Measurements from ENCODE around the gene OAF. TPM values are rescaled to one million over a fixed set of nuclear protein-coding genes. Genes with fewer than 3 reads are reported as not detected.

Gene OAF
- total RNA-seq, 1 experiment from 2014 or later = 32.3 TPM

DNA sequence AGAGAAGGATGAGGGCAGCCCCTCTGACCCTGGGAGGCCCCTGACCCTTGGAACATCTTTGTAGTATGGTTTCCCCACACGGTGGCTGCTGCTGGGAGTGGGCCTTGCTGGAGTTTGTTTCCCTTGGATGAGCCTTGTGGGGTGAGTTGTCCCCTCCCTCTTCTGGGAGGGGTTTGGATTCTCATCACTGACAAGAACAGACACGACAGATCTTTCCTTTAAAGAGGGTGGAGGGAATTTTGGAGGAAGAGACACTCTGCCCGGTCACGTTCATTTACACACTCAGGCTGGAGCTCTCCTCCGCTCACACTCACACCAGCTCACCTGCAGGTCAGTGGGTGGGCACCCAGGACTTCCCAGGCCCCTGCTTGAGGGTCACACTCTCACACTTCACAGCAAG is 60.8 kb downstream of the OAF start:
- no peak for ATAC-seq

GRCh38 chr11:120272303-120272702 is 61.5 kb downstream of the OAF start:
- peaks cover 0 to 12% of the 10 kb centered on the region in 2 experiments; a peak in 2 of 4 replicates for H3K4me1 ChIP-seq (ENCODE audit: control insufficient read depth in 1 of 2, insufficient read depth in 2 of 2, low read length in 2 of 2)
- no peak overlapping the region for H3K27ac ChIP-seq (ENCODE audit: low read depth, low read length)
- no peaks in the 10 kb centered on the region for H3K9me2 ChIP-seq (ENCODE audit: insufficient read depth)
- H2AFZ ChIP-seq (ENCODE audit: low read depth, low read length, poor library complexity, severe bottlenecking) = no peak overlapping the region
- peak overlapping the region; percentile 26; the same call in 1 of the 2 replicates for H3K4me2 ChIP-seq (ENCODE audit: low read length)
- intact Hi-C loops (cut with micrococcal nuclease) = no loop called here
- no TSS peak for BruUV-seq (replicated peaks)
- no peak for DNase-seq (ENCODE audit: low read depth, low spot score)
- H3K9me3 ChIP-seq (ENCODE audit: control insufficient read depth in 1 of 2, insufficient read depth in 1 of 2, low read depth in 1 of 2, low read length in 2 of 2) = no peaks in the 10 kb centered on the region
- no peak overlapping the region for H3K4me3 ChIP-seq (replicated peaks in 1 of 2; ENCODE audit: low read depth in 1 of 2, low read length in 2 of 2)
- H3K27me3 ChIP-seq (ENCODE audit: insufficient read depth, low read length) = peaks cover 17% of the 10 kb centered on the region; the same call in 1 of the 2 replicates
- H3K9ac ChIP-seq (ENCODE audit: low read length) = no peak overlapping the region
- peak; percentile 66 for ATAC-seq
- ChIA-PET POLR2A (no interaction called here), RAD21 (ENCODE audit: low non-redundant PET in 1 of 2, low total read pairs in 2 of 2, uncharacterized antibody in 2 of 2, unreplicated experiment in 2 of 2) (no interaction called here), CTCF (no interaction called here)
- no peaks in the 10 kb centered on the region for H3K36me3 ChIP-seq (ENCODE audit: control insufficient read depth in 1 of 2, insufficient read depth in 2 of 2, low read length in 2 of 2)
- H4K20me1 ChIP-seq (ENCODE audit: insufficient read depth) = no peaks in the 10 kb centered on the region
- H3K79me2 ChIP-seq (ENCODE audit: insufficient read depth, low read length) = no peaks in the 10 kb centered on the region
- TF ChIP-seq POLR2A (IDR thresholded peaks at IDR 0.05; ENCODE audit: borderline replicate concordance, extremely low read depth, insufficient read depth, insufficient read length) = no peak
- 0 out of 2 replicates have a peak, but pooled peaks have one; percentile 18 for TF ChIP-seq SP1 (IDR thresholded peaks at IDR 0.05; ENCODE audit: low read depth)
- TF ChIP-seq ATF3 (IDR thresholded peaks at IDR 0.05) = no peak
- TF ChIP-seq ELF1 (IDR thresholded peaks at IDR 0.05; ENCODE audit: borderline replicate concordance, low read depth) = no peak
- no peak for TF ChIP-seq ZBTB33 (IDR thresholded peaks at IDR 0.05; ENCODE audit: extremely low read depth, insufficient replicate concordance, low read length)
- peak; percentile 71 for TF ChIP-seq FOSL1 (IDR thresholded peaks at IDR 0.05; ENCODE audit: low read depth)
- peak; percentile 43; the same call in 1 of the 2 replicates for TF ChIP-seq CBX3 (IDR thresholded peaks at IDR 0.05; ENCODE audit: low read depth)
- no peak for TF ChIP-seq CTCF (IDR thresholded peaks at IDR 0.05 in 2 of 3, conservative IDR thresholded peaks at IDR 0.05 in 1 of 3; ENCODE audit: borderline replicate concordance in 1 of 3, insufficient read depth in 1 of 3, low read depth in 2 of 3, low read length in 2 of 3)
- TF ChIP-seq EGR1 (IDR thresholded peaks at IDR 0.05; ENCODE audit: low read depth) = no peak
- 0 out of 2 replicates have a peak, but pooled peaks have one; percentile 28 for TF ChIP-seq JUND (IDR thresholded peaks at IDR 0.05)
- no peak for TF ChIP-seq EZH2phosphoT487 (IDR thresholded peaks at IDR 0.05; ENCODE audit: borderline replicate concordance)
- TF ChIP-seq TCF7L2 (IDR thresholded peaks at IDR 0.05; ENCODE audit: borderline replicate concordance, extremely low read depth, insufficient read depth, insufficient read length) = no peak

More for the DNA sequence above, 60.8 kb downstream of the OAF start:
- intact Hi-C loops (cut with micrococcal nuclease) = no loop called here
- Histone ChIP-seq H4K20me1 (ENCODE audit: insufficient read depth) (no peaks in the 10 kb centered on the region), H3K9ac (ENCODE audit: low read length) (no peak overlapping the region), H3K27ac (ENCODE audit: low read depth, low read length) (no peak overlapping the region), H3K4me1 (ENCODE audit: control insufficient read depth in 1 of 2, insufficient read depth in 2 of 2, low read length in 2 of 2) (peaks cover 0 to 12% of the 10 kb centered on the region in 2 experiments; a peak in 2 of 4 replicates), H3K9me2 (ENCODE audit: insufficient read depth) (no peaks in the 10 kb centered on the region), H3K79me2 (ENCODE audit: insufficient read depth, low read length) (no peaks in the 10 kb centered on the region), H3K4me3 (replicated peaks in 1 of 2; ENCODE audit: low read depth in 1 of 2, low read length in 2 of 2) (no peak overlapping the region), H3K27me3 (ENCODE audit: insufficient read depth, low read length) (peaks cover 18% of the 10 kb centered on the region; the same call in 1 of the 2 replicates), H3K9me3 (ENCODE audit: control insufficient read depth in 1 of 2, insufficient read depth in 1 of 2, low read depth in 1 of 2, low read length in 2 of 2) (no peaks in the 10 kb centered on the region), H3K36me3 (ENCODE audit: control insufficient read depth in 1 of 2, insufficient read depth in 2 of 2, low read length in 2 of 2) (no peaks in the 10 kb centered on the region), H2AFZ (ENCODE audit: low read depth, low read length, poor library complexity, severe bottlenecking) (no peak overlapping the region), H3K4me2 (ENCODE audit: low read length) (0 out of 2 replicates have a peak overlapping the region, but pooled peaks have one; percentile 26)
- CTCF ChIA-PET = no interaction called here
- BruUV-seq (replicated peaks) = no TSS peak
- TF ChIP-seq CBX3 (IDR thresholded peaks at IDR 0.05; ENCODE audit: low read depth) = no peak
- no peak for TF ChIP-seq JUND (IDR thresholded peaks at IDR 0.05)
- no peak for TF ChIP-seq ATF3 (IDR thresholded peaks at IDR 0.05)
- TF ChIP-seq SRF (IDR thresholded peaks at IDR 0.05; ENCODE audit: low read depth) = no peak
- no peak for TF ChIP-seq ZFX (IDR thresholded peaks at IDR 0.05)
- TF ChIP-seq YY1 (IDR thresholded peaks at IDR 0.05; ENCODE audit: extremely low read depth, insufficient replicate concordance, low read depth, low read length) = no peak
- no peak for DNase-seq (ENCODE audit: low read depth, low spot score)
- RAD21 ChIA-PET (ENCODE audit: low non-redundant PET in 1 of 2, low total read pairs in 2 of 2, uncharacterized antibody in 2 of 2, unreplicated experiment in 2 of 2) = no interaction called here
- POLR2A ChIA-PET = no interaction called here

Measured in HCT116 (cell line).